ENCODE data around the gene BNC2.
A peak's percentile ranks its signal among the peaks of the same experiment; 100 is the strongest.

Gene BNC2

GRCh38 chr9:16705111-16705604, 165.3 kb downstream of the BNC2 start:
- Histone ChIP-seq H3K4me1 (ENCODE audit: control insufficient read depth, low read depth, low read length) (peaks cover 60% of the 10 kb centered on the region), H3K9ac (ENCODE audit: low read length) (peak overlapping the region; percentile 18), H3K9me3 (ENCODE audit: control insufficient read depth, low read depth, low read length) (no peaks in the 10 kb centered on the region), H3K27me3 (ENCODE audit: control insufficient read depth, insufficient read depth, low read length) (no peaks in the 10 kb centered on the region), H3K27ac (ENCODE audit: low read length) (no peak overlapping the region), H3K36me3 (ENCODE audit: control insufficient read depth, low read depth, low read length) (no peaks in the 10 kb centered on the region), H3K4me3 (ENCODE audit: low read length) (peak overlapping the region; percentile 34)

- Histone ChIP-seq H3K4me3 (ENCODE audit: low read length) (peak overlapping the region; percentile 34), H3K36me3 (ENCODE audit: control insufficient read depth, low read depth, low read length) (no peaks in the 10 kb centered on the region), H3K9ac (ENCODE audit: low read length) (no peak overlapping the region), H3K4me1 (ENCODE audit: control insufficient read depth, low read depth, low read length) (peaks cover 53% of the 10 kb centered on the region), H3K27ac (ENCODE audit: low read length) (no peak overlapping the region), H3K27me3 (ENCODE audit: control insufficient read depth, insufficient read depth, low read length) (no peaks in the 10 kb centered on the region), H3K9me3 (ENCODE audit: control insufficient read depth, low read depth, low read length) (no peaks in the 10 kb centered on the region)
Measured at GRCh38 chr9:16704116-16705110, 166.1 kb downstream of the BNC2 start.

- no peak overlapping the region for H3K27ac ChIP-seq (ENCODE audit: low read length)
- no peak overlapping the region for H3K9ac ChIP-seq (ENCODE audit: low read length)
- H3K9me3 ChIP-seq (ENCODE audit: control insufficient read depth, low read depth, low read length): no peaks in the 10 kb centered on the region
- H3K4me1 ChIP-seq (ENCODE audit: control insufficient read depth, low read depth, low read length): peaks cover 32% of the 10 kb centered on the region
- no peaks in the 10 kb centered on the region for H3K36me3 ChIP-seq (ENCODE audit: control insufficient read depth, low read depth, low read length)
- no peak overlapping the region for H3K4me3 ChIP-seq (ENCODE audit: low read length)
- H3K27me3 ChIP-seq (ENCODE audit: control insufficient read depth, insufficient read depth, low read length): no peaks in the 10 kb centered on the region
Measured at GRCh38 chr9:16701347-16701746, 169.1 kb downstream of the BNC2 start.

- H3K27me3 ChIP-seq (ENCODE audit: control insufficient read depth, insufficient read depth, low read length): no peaks in the 10 kb centered on the region
- H3K9ac ChIP-seq (ENCODE audit: low read length): no peak overlapping the region
- no peaks in the 10 kb centered on the region for H3K9me3 ChIP-seq (ENCODE audit: control insufficient read depth, low read depth, low read length)
- no peak overlapping the region for H3K4me3 ChIP-seq (ENCODE audit: low read length)
- H3K36me3 ChIP-seq (ENCODE audit: control insufficient read depth, low read depth, low read length): no peaks in the 10 kb centered on the region
- peaks cover 37% of the 10 kb centered on the region for H3K4me1 ChIP-seq (ENCODE audit: control insufficient read depth, low read depth, low read length)
- H3K27ac ChIP-seq (ENCODE audit: low read length): no peak overlapping the region
Measured at GRCh38 chr9:16693616-16694015, 176.9 kb downstream of the BNC2 start.

GRCh38 chr9:16690628-16691027, 179.8 kb downstream of the BNC2 start:
- Histone ChIP-seq H3K27me3 (ENCODE audit: control insufficient read depth, insufficient read depth, low read length) (no peaks in the 10 kb centered on the region), H3K36me3 (ENCODE audit: control insufficient read depth, low read depth, low read length) (no peaks in the 10 kb centered on the region), H3K4me3 (ENCODE audit: low read length) (no peak overlapping the region), H3K9me3 (ENCODE audit: control insufficient read depth, low read depth, low read length) (no peaks in the 10 kb centered on the region), H3K4me1 (ENCODE audit: control insufficient read depth, low read depth, low read length) (peaks cover 46% of the 10 kb centered on the region), H3K27ac (ENCODE audit: low read length) (no peak overlapping the region), H3K9ac (ENCODE audit: low read length) (no peak overlapping the region)

- Histone ChIP-seq H3K4me3 (ENCODE audit: low read length) (no peak overlapping the region), H3K9me3 (ENCODE audit: control insufficient read depth, low read depth, low read length) (no peaks in the 10 kb centered on the region), H3K27me3 (ENCODE audit: control insufficient read depth, insufficient read depth, low read length) (no peaks in the 10 kb centered on the region), H3K4me1 (ENCODE audit: control insufficient read depth, low read depth, low read length) (peaks cover 46% of the 10 kb centered on the region), H3K9ac (ENCODE audit: low read length) (no peak overlapping the region), H3K27ac (ENCODE audit: low read length) (no peak overlapping the region), H3K36me3 (ENCODE audit: control insufficient read depth, low read depth, low read length) (no peaks in the 10 kb centered on the region)
Measured at GRCh38 chr9:16690205-16690604, 180.3 kb downstream of the BNC2 start.

- H3K9ac ChIP-seq (ENCODE audit: low read length): no peak overlapping the region
- no peaks in the 10 kb centered on the region for H3K27me3 ChIP-seq (ENCODE audit: control insufficient read depth, insufficient read depth, low read length)
- H3K4me3 ChIP-seq (ENCODE audit: low read length): no peak overlapping the region
- peaks cover 40% of the 10 kb centered on the region for H3K4me1 ChIP-seq (ENCODE audit: control insufficient read depth, low read depth, low read length)
- H3K27ac ChIP-seq (ENCODE audit: low read length): no peak overlapping the region
- no peaks in the 10 kb centered on the region for H3K36me3 ChIP-seq (ENCODE audit: control insufficient read depth, low read depth, low read length)
- no peaks in the 10 kb centered on the region for H3K9me3 ChIP-seq (ENCODE audit: control insufficient read depth, low read depth, low read length)
Measured at GRCh38 chr9:16689351-16689938, 181.0 kb downstream of the BNC2 start.

GRCh38 chr9:16688814-16689213, 181.7 kb downstream of the BNC2 start:
- Histone ChIP-seq H3K27me3 (ENCODE audit: control insufficient read depth, insufficient read depth, low read length) (no peaks in the 10 kb centered on the region), H3K4me1 (ENCODE audit: control insufficient read depth, low read depth, low read length) (peaks cover 36% of the 10 kb centered on the region), H3K27ac (ENCODE audit: low read length) (no peak overlapping the region), H3K9ac (ENCODE audit: low read length) (no peak overlapping the region), H3K9me3 (ENCODE audit: control insufficient read depth, low read depth, low read length) (no peaks in the 10 kb centered on the region), H3K36me3 (ENCODE audit: control insufficient read depth, low read depth, low read length) (no peaks in the 10 kb centered on the region), H3K4me3 (ENCODE audit: low read length) (no peak overlapping the region)

- Histone ChIP-seq H3K27me3 (ENCODE audit: control insufficient read depth, insufficient read depth, low read length) (no peaks in the 10 kb centered on the region), H3K9ac (ENCODE audit: low read length) (no peak overlapping the region), H3K4me3 (ENCODE audit: low read length) (no peak overlapping the region), H3K36me3 (ENCODE audit: control insufficient read depth, low read depth, low read length) (no peaks in the 10 kb centered on the region), H3K9me3 (ENCODE audit: control insufficient read depth, low read depth, low read length) (no peaks in the 10 kb centered on the region), H3K27ac (ENCODE audit: low read length) (no peak overlapping the region), H3K4me1 (ENCODE audit: control insufficient read depth, low read depth, low read length) (peaks cover 29% of the 10 kb centered on the region)
Measured at GRCh38 chr9:16687678-16688369, 182.6 kb downstream of the BNC2 start.

GRCh38 chr9:16683326-16683725, 187.1 kb downstream of the BNC2 start:
- peaks cover 35% of the 10 kb centered on the region for H3K4me1 ChIP-seq (ENCODE audit: control insufficient read depth, low read depth, low read length)
- no peak overlapping the region for H3K27ac ChIP-seq (ENCODE audit: low read length)

GRCh38 chr9:16682273-16682672, 188.2 kb downstream of the BNC2 start:
- no peaks in the 10 kb centered on the region for H3K9me3 ChIP-seq (ENCODE audit: control insufficient read depth, low read depth, low read length)
- H3K4me3 ChIP-seq (ENCODE audit: low read length): no peak overlapping the region
- no peak overlapping the region for H3K9ac ChIP-seq (ENCODE audit: low read length)
- peaks cover 31% of the 10 kb centered on the region for H3K4me1 ChIP-seq (ENCODE audit: control insufficient read depth, low read depth, low read length)
- no peaks in the 10 kb centered on the region for H3K27me3 ChIP-seq (ENCODE audit: control insufficient read depth, insufficient read depth, low read length)
- no peak overlapping the region for H3K27ac ChIP-seq (ENCODE audit: low read length)
- no peaks in the 10 kb centered on the region for H3K36me3 ChIP-seq (ENCODE audit: control insufficient read depth, low read depth, low read length)

More at GRCh38 chr9:16683326-16683725, 187.1 kb downstream of the BNC2 start:
- H3K27me3 ChIP-seq (ENCODE audit: control insufficient read depth, insufficient read depth, low read length): no peaks in the 10 kb centered on the region
- H3K9me3 ChIP-seq (ENCODE audit: control insufficient read depth, low read depth, low read length): no peaks in the 10 kb centered on the region
- H3K36me3 ChIP-seq (ENCODE audit: control insufficient read depth, low read depth, low read length): no peaks in the 10 kb centered on the region
- no peak overlapping the region for H3K4me3 ChIP-seq (ENCODE audit: low read length)
- H3K9ac ChIP-seq (ENCODE audit: low read length): no peak overlapping the region
